ENCODE measurements around the gene RBFOX2.
"Not testable (repeated sequence)": the region's sequence is repeated elsewhere in the genome, so short reads cannot be mapped to it uniquely, and the experiment has no call there.

DNA sequence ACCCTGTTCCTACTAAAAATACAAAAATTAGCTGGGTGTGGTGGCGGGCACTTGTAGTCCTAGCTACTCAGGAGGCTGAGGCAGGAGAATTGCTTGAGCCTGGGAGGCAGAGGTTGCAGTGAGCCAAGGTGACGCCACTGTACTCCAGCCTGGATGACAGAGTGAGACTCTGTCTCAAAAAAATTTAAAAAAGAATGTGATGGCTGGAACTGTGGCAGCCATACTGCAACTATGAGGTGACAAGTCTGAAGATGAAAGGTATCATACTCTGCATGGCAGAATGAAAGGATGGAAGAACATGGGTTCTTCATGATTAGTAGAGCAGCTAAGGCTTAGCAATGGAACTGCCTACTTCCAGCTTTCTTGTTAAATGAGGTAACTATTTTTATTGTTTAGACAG, 42.0 kb upstream of the RBFOX2 start:
- TF ChIP-seq JUNB (IDR thresholded peaks at IDR 0.05); LARP7 (IDR thresholded peaks at IDR 0.05); CHD2 (IDR thresholded peaks at IDR 0.05; ENCODE audit: borderline replicate concordance, low read depth, low read length); NFYB (IDR thresholded peaks at IDR 0.05; ENCODE audit: insufficient read depth, low read depth, low read length); CHD1 (IDR thresholded peaks at IDR 0.05; ENCODE audit: low read depth, low read length); JUND (IDR thresholded peaks at IDR 0.05; ENCODE audit: low read depth, low read length); TBL1XR1 (IDR thresholded peaks at IDR 0.05; ENCODE audit: low read depth, low read length); CREB1 (IDR thresholded peaks at IDR 0.05; ENCODE audit: low read depth); POLR2AphosphoS5 (IDR thresholded peaks at IDR 0.05; ENCODE audit: low read length): not testable (repeated sequence)
- TF ChIP-seq, protein P1, sequence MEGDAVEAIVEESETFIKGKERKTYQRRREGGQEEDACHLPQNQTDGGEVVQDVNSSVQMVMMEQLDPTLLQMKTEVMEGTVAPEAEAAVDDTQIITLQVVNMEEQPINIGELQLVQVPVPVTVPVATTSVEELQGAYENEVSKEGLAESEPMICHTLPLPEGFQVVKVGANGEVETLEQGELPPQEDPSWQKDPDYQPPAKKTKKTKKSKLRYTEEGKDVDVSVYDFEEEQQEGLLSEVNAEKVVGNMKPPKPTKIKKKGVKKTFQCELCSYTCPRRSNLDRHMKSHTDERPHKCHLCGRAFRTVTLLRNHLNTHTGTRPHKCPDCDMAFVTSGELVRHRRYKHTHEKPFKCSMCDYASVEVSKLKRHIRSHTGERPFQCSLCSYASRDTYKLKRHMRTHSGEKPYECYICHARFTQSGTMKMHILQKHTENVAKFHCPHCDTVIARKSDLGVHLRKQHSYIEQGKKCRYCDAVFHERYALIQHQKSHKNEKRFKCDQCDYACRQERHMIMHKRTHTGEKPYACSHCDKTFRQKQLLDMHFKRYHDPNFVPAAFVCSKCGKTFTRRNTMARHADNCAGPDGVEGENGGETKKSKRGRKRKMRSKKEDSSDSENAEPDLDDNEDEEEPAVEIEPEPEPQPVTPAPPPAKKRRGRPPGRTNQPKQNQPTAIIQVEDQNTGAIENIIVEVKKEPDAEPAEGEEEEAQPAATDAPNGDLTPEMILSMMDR (IDR thresholded peaks at IDR 0.05 in 2 of 3, conservative IDR thresholded peaks at IDR 0.05 in 1 of 3; ENCODE audit: control insufficient read depth in 2 of 3, extremely low read depth in 1 of 3, insufficient read depth in 1 of 3, low read depth in 3 of 3, low read length in 3 of 3) = not testable (repeated sequence)
- TF ChIP-seq, protein P2, sequence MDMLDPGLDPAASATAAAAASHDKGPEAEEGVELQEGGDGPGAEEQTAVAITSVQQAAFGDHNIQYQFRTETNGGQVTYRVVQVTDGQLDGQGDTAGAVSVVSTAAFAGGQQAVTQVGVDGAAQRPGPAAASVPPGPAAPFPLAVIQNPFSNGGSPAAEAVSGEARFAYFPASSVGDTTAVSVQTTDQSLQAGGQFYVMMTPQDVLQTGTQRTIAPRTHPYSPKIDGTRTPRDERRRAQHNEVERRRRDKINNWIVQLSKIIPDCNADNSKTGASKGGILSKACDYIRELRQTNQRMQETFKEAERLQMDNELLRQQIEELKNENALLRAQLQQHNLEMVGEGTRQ (IDR thresholded peaks at IDR 0.05; ENCODE audit: borderline replicate concordance, low read depth, low read length) = not testable (repeated sequence)
- TF ChIP-seq, protein P3, sequence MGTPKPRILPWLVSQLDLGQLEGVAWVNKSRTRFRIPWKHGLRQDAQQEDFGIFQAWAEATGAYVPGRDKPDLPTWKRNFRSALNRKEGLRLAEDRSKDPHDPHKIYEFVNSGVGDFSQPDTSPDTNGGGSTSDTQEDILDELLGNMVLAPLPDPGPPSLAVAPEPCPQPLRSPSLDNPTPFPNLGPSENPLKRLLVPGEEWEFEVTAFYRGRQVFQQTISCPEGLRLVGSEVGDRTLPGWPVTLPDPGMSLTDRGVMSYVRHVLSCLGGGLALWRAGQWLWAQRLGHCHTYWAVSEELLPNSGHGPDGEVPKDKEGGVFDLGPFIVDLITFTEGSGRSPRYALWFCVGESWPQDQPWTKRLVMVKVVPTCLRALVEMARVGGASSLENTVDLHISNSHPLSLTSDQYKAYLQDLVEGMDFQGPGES (IDR thresholded peaks at IDR 0.05) = not testable (repeated sequence)

Data from GM12878 (cell line).